Nephron progenitor cell (in vitro differentiated cells): ENCODE data around the gene BRAT1.

Experiments used
- DNase-seq: peaks from one replicate; pipeline ENCODE4 v3.0.0; 2021
- H3K27ac Mint-ChIP-seq: 2 replicates; pipeline ENCODE4 v1.8.0; 2021; ENCODE audit warnings: mild to moderate bottlenecking, moderate library complexity, mixed read lengths
- H3K27me3 Mint-ChIP-seq: 2 replicates; pipeline ENCODE4 v1.8.0; 2021; ENCODE audit warnings: mild to moderate bottlenecking, low read depth, mixed read lengths; ENCODE audit not compliant: poor library complexity
- H3K36me3 Mint-ChIP-seq: 2 replicates; pipeline ENCODE4 v1.8.0; 2021; ENCODE audit warnings: low read depth, mixed read lengths
- H3K4me1 Mint-ChIP-seq: 2 replicates; pipeline ENCODE4 v1.8.0; 2021; ENCODE audit warnings: mixed read lengths
- H3K4me3 Mint-ChIP-seq: 2 replicates; pipeline ENCODE4 v1.8.0; 2021; ENCODE audit warnings: mild to moderate bottlenecking, moderate library complexity, mixed read lengths
- H3K9me3 Mint-ChIP-seq: 2 replicates; pipeline ENCODE4 v1.8.0; 2021; ENCODE audit warnings: mild to moderate bottlenecking, moderate library complexity, mixed read lengths
- TF ChIP-seq, protein P1 (sequence below): fragments of 200-600 bp; sonication (generic); IDR thresholded peaks from 2 replicates; pipeline ENCODE4 v1.5.0; 2021; ENCODE audit warnings: antibody characterized with exemption

BRAT1 gene

DNA sequence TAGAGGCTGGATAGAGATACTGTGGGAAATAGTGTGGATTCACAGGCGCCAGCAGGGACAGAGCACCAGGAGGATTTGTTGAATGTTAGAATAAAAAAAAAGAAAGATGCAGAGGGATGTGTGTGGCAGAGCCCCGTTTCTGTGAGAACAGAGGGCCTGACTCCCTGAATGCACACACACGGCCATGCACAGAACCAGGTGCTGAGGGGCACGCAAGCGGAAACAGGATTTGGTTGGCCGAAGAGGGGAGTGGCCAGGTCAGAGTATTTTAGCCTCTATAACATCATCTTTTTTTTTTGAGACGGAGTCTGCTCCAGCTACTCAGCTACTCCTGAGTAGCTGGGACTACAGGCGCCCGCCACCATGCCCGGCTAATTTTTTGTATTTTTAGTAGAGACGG lies 25.3 kb upstream of the BRAT1 start:
- Mint-ChIP-seq H3K9me3 (no peaks in the 10 kb centered on the region), H3K27me3 (peaks cover 4% of the 10 kb centered on the region), H3K36me3 (peaks cover 17% of the 10 kb centered on the region), H3K4me3 (no peak overlapping the region), H3K27ac (peak overlapping the region; percentile 70), H3K4me1 (peaks cover 33% of the 10 kb centered on the region)
- no peak for DNase-seq
- TF ChIP-seq, protein P1, sequence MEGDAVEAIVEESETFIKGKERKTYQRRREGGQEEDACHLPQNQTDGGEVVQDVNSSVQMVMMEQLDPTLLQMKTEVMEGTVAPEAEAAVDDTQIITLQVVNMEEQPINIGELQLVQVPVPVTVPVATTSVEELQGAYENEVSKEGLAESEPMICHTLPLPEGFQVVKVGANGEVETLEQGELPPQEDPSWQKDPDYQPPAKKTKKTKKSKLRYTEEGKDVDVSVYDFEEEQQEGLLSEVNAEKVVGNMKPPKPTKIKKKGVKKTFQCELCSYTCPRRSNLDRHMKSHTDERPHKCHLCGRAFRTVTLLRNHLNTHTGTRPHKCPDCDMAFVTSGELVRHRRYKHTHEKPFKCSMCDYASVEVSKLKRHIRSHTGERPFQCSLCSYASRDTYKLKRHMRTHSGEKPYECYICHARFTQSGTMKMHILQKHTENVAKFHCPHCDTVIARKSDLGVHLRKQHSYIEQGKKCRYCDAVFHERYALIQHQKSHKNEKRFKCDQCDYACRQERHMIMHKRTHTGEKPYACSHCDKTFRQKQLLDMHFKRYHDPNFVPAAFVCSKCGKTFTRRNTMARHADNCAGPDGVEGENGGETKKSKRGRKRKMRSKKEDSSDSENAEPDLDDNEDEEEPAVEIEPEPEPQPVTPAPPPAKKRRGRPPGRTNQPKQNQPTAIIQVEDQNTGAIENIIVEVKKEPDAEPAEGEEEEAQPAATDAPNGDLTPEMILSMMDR, result no peak

DNA sequence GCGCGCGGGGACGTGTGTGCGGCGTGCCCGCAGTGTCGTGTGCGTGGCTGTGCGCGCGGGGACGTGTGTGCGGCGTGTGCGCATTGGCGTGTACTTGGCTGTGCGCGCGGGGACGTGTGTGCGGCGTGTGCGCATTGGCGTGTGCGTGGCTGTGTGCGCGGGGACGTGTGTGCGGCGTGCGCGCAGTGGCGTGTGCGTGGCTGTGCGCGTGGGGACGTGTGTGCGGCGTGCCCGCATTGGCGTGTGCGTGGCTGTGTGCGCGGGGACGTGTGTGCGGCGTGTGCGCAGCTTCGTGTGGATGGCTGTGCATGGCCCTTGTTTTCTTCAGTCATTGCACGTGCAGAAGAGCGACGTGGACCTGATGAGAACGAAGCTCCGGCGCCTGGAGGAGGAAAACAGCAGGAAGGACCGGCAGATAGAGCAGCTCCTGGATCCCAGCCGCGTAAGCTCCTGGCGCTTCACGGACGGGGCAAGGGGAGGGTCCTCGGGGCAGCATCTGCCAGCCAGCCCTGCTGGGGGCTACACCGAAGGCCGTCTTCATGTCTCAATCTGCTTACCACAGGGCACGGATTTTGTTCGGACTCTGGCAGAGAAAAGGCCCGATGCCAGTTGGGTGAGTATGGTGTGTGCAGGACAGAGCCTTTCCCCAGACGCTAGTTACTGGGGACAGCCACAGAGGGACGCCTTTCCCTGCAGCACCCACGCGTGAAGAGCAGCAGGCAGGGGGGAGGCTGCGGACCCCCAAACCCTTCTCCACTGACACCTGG lies 22.8 kb upstream of the BRAT1 start:
- H3K9me3 Mint-ChIP-seq, result no peaks in the 10 kb centered on the region
- TF ChIP-seq, protein P1, result no peak

DNA sequence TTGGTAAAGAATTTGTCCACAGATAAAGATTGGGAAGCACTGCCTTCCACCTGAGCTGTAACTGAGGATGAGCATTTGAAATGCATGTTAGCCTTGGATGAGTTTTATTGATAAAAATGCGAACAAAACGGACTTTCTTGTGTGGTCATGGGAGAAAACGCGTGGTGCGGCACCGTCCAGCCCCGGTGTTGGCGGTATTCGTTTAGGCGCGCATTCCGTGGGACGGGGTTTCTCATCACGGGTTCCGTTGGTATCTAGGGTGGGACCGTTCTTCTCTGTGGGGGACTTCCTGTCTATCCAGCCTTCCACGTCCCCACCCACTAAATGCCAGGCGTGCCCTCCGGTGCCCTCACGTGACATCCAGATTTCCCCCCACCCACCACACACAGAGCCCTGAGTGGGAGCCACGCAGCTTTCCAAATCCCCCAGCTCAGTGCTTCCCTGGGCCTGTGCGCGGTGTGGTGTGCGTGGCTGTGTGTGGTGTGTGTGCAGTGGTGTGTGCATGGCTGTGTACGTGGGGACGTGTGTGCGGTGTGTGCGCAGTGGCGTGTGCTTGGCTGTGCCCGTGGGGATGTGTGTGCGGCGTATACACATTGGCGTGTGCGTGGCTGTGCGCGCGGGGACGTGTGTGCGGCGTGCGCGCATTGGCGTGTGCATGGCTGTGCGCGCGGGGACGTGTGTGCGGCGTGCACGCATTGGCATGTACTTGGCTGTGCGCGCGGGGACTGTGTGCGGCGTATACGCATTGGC lies 21.6 kb upstream of the BRAT1 start:
- H3K4me3 Mint-ChIP-seq, result no peak overlapping the region
- H3K9me3 Mint-ChIP-seq, result no peaks in the 10 kb centered on the region
- peaks cover 6% of the 10 kb centered on the region for H3K27me3 Mint-ChIP-seq
- peaks cover 43% of the 10 kb centered on the region for H3K4me1 Mint-ChIP-seq
- DNase-seq, result no peak
- H3K27ac Mint-ChIP-seq, result no peak overlapping the region
- TF ChIP-seq, protein P1, result no peak
- peaks cover 17% of the 10 kb centered on the region for H3K36me3 Mint-ChIP-seq

More for the DNA sequence above, 22.8 kb upstream of the BRAT1 start:
- no peak overlapping the region for H3K4me3 Mint-ChIP-seq
- peaks cover 44% of the 10 kb centered on the region for H3K4me1 Mint-ChIP-seq
- H3K36me3 Mint-ChIP-seq, result peaks cover 14% of the 10 kb centered on the region
- DNase-seq, result no peak
- H3K27ac Mint-ChIP-seq, result no peak overlapping the region
- peaks cover 6% of the 10 kb centered on the region for H3K27me3 Mint-ChIP-seq

DNA sequence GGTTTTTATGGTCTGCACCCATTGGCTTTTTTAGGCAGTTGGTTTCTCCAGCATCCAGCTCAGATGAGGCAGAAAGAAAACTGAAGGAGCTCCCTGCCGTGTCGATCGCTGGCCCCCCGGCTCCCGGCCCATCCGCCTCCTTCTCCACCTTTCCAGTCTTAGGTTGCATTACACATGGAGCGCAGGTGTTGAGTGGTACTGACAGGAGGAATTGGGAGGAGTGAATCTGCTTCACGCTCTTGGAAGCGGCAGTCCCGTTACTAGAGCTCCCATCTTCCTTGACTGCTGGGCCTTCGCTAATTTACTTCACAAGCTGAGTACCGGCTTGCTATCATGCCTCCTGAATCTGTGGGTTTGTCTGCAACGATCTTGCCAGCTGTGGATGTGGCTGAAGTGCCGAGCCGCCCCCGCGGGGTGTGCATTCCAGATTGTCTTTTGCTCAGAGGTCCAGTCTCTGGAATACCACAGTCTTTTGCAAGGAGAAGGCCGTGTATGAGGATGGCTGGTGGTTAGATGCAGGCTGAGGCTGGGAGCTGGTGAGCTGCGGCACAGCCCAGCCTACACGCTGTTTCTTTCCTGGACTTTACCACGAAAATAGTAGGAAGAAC lies 20.5 kb upstream of the BRAT1 start:
- H3K36me3 Mint-ChIP-seq, result peaks cover 17% of the 10 kb centered on the region
- no peak for DNase-seq
- peaks cover 9% of the 10 kb centered on the region for H3K27me3 Mint-ChIP-seq
- no peak overlapping the region for H3K4me3 Mint-ChIP-seq
- no peaks in the 10 kb centered on the region for H3K9me3 Mint-ChIP-seq
- peaks cover 51% of the 10 kb centered on the region for H3K4me1 Mint-ChIP-seq
- TF ChIP-seq, protein P1, result no peak
- no peak overlapping the region for H3K27ac Mint-ChIP-seq

- H3K4me1 Mint-ChIP-seq, result peaks cover 47% of the 10 kb centered on the region
- H3K27me3 Mint-ChIP-seq, result peaks cover 5% of the 10 kb centered on the region
- no peak overlapping the region for H3K27ac Mint-ChIP-seq
- H3K4me3 Mint-ChIP-seq, result no peak overlapping the region
- H3K9me3 Mint-ChIP-seq, result no peaks in the 10 kb centered on the region
- TF ChIP-seq, protein P1, result no peak
- peaks cover 17% of the 10 kb centered on the region for H3K36me3 Mint-ChIP-seq
- DNase-seq, result no peak
These were observed 19.9 kb upstream of the BRAT1 start for GRCh38 chr7:2575046-2575732.
